Measurements from ENCODE around the gene ST6GAL1.

- TF ChIP-seq, protein P1, sequence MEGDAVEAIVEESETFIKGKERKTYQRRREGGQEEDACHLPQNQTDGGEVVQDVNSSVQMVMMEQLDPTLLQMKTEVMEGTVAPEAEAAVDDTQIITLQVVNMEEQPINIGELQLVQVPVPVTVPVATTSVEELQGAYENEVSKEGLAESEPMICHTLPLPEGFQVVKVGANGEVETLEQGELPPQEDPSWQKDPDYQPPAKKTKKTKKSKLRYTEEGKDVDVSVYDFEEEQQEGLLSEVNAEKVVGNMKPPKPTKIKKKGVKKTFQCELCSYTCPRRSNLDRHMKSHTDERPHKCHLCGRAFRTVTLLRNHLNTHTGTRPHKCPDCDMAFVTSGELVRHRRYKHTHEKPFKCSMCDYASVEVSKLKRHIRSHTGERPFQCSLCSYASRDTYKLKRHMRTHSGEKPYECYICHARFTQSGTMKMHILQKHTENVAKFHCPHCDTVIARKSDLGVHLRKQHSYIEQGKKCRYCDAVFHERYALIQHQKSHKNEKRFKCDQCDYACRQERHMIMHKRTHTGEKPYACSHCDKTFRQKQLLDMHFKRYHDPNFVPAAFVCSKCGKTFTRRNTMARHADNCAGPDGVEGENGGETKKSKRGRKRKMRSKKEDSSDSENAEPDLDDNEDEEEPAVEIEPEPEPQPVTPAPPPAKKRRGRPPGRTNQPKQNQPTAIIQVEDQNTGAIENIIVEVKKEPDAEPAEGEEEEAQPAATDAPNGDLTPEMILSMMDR (IDR thresholded peaks at IDR 0.05; ENCODE audit: insufficient read depth, low read depth, low read length), result no peak
- TF ChIP-seq EZH2 (IDR thresholded peaks at IDR 0.05; ENCODE audit: insufficient read depth, low read length), result no peak
These were observed 33.7 kb downstream of the ST6GAL1 start for GRCh38 chr3:186964071-186964470.

All from astrocyte (in vitro differentiated cells and primary cell).